Stimulated activated naive B cell treated with anti-CD40 and anti-IgM and Interleukin-4, amounts not matched to agents 10 μg/mL and 1 μg/mL and 100 μg/mL, for 72 hours (primary cell): Measurements from ENCODE around the gene SCAND1.

ENCODE experiments used
- ATAC-seq, 2 donors: fragments of 150-1000 bp; cut with Tn5 transposase; replicated peaks; 2 replicates each; pipeline ENCODE4 v1.10.0; 2021; ENCODE audit warnings: moderate library complexity in 1 of 2
- DNase-seq: peaks from one replicate; pipeline ENCODE4 v3.0.0; 2021
- H3K27ac Mint-ChIP-seq: one replicate; pipeline ENCODE4 v1.8.0; 2022; ENCODE audit warnings: mild to moderate bottlenecking, mixed read lengths
- H3K27me3 Mint-ChIP-seq, 2 donors: one replicate each; pipeline ENCODE4 v1.8.0; 2022; ENCODE audit warnings: mixed read lengths in 2 of 2
- H3K36me3 Mint-ChIP-seq, 2 donors: one replicate each; pipeline ENCODE4 v1.8.0; 2022; ENCODE audit warnings: mixed read lengths in 2 of 2, mild to moderate bottlenecking in 1 of 2
- H3K4me1 Mint-ChIP-seq, 2 donors: one replicate each; pipeline ENCODE4 v1.8.0; 2022; ENCODE audit warnings: mixed read lengths in 2 of 2, mild to moderate bottlenecking in 1 of 2
- H3K4me3 Mint-ChIP-seq, 2 donors: one replicate each; pipeline ENCODE4 v1.8.0; 2022; ENCODE audit warnings: mild to moderate bottlenecking in 2 of 2, mixed read lengths in 2 of 2, moderate library complexity in 1 of 2
- H3K9me3 Mint-ChIP-seq, 2 donors: one replicate each; pipeline ENCODE4 v1.8.0; 2022; ENCODE audit warnings: mixed read lengths in 2 of 2, mild to moderate bottlenecking in 1 of 2

The SCAND1 gene

DNA sequence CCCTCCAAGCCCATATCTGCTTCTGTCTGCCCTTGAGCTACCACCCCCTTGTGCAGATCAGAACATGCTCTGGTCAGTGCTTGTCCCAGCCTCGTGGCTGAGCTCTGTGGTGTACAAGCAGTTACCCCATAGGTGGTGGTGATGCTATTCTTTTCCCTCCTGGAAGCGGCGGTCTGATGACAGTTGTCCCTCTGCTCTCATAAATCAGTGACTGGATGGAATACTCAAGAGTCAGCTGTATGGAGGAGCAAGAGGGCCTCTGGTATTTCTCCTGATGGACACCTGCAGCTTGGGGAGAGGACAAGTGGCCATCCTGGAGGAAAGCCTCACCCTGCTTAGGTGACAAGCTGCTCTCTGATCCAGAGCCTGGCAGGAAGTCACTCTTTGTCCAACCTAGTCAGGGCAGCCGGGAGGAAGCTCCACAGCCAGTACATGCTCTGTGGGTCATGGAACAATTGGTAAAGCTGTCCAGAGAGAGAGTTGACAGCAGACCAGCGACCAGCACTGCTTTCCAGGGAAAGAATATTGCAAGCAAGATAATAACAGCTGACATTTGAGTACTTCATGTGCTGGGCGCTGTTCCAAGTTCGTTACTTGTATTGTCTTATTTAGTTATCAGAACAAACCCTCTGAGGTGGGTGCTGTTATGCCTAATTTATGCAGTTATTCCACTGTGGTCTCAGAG, 47.1 kb downstream of the SCAND1 start:
- H3K27ac Mint-ChIP-seq, result no peak overlapping the region
- H3K4me1 Mint-ChIP-seq, result peaks cover 14 to 29% of the 10 kb centered on the region in 2 donors
- H3K27me3 Mint-ChIP-seq, result no peaks in the 10 kb centered on the region
- no peak overlapping the region for H3K4me3 Mint-ChIP-seq
- ATAC-seq, result no peak
- peaks cover 26 to 48% of the 10 kb centered on the region in 2 donors for H3K36me3 Mint-ChIP-seq
- no peak for DNase-seq
- no peaks in the 10 kb centered on the region for H3K9me3 Mint-ChIP-seq

DNA sequence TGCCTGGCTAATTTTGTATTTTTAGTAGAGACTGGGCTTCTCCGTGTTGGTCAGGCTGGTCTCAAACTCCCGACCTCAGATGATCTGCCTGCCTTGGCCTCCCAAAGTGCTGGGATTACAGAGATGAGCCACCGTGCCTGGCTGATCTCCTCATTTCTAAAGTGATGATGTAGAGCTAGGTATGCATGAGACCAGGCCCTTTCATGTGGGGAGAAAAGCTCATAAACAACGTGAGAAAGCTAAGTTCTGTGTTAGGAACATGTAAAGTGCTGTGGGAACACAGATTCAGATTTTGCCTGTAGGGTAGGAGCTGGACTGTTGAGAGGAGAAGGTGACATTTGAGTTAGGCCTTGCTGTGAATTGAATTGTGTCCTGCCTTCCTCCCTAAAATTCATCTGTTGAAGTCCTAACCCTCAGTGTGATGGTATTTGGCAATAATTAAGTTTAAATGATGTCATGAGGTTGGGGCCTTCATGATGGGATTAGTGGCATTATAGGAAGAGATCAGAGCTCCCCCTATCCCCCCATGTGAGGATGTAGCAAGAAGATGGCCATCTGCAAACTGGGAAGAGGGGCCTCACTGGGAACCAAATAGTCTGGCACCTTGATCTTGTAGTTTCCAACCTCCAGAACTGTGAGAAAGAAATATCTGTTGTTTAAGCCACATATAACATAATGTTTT, 49.2 kb downstream of the SCAND1 start:
- no peak overlapping the region for H3K4me3 Mint-ChIP-seq
- H3K4me1 Mint-ChIP-seq, result peaks cover 17 to 39% of the 10 kb centered on the region in 2 donors
- no peak overlapping the region for H3K27ac Mint-ChIP-seq
- DNase-seq (no peak), ATAC-seq (no peak)
- H3K9me3 Mint-ChIP-seq, result no peaks in the 10 kb centered on the region
- no peaks in the 10 kb centered on the region for H3K27me3 Mint-ChIP-seq
- H3K36me3 Mint-ChIP-seq, result peaks cover 18 to 54% of the 10 kb centered on the region in 2 donors

DNA sequence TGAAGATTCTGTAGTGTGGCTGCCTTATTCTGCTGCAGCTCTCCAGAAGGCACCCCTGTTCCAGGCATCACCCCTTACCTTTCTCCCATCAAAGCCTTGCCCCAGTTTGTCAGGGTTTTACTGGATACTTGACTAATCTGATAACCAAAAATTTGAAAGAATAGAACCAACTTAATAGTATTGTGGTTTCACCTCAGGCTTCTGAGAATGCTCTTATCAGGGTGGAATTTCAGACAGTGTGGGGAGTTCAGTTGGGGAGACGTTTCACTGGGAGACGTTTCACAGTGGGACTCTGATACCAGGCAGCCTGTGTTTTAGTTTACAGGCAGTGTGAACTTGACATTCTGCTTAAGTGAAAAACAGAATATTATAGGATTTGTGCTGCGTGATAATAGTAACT, 50.5 kb downstream of the SCAND1 start:
- DNase-seq (no peak), ATAC-seq (no peak)
- peaks cover 18 to 49% of the 10 kb centered on the region in 2 donors for H3K36me3 Mint-ChIP-seq
- H3K9me3 Mint-ChIP-seq, result no peaks in the 10 kb centered on the region
- H3K27me3 Mint-ChIP-seq, result no peaks in the 10 kb centered on the region
- H3K4me3 Mint-ChIP-seq, result no peak overlapping the region
- peaks cover 15 to 28% of the 10 kb centered on the region in 2 donors for H3K4me1 Mint-ChIP-seq
- H3K27ac Mint-ChIP-seq, result no peak overlapping the region
